AG08396 (cell line): Measurements from ENCODE around the gene DTX3.
"Not testable (repeated sequence)": the region's sequence is repeated elsewhere in the genome, so short reads cannot be mapped to it uniquely, and the experiment has no call there.

Source experiments
- DNase-seq: peaks from one replicate; pipeline ENCODE4 v3.0.0; 2012; ENCODE audit warnings: low spot score, mixed read lengths

DTX3 gene

DNA sequence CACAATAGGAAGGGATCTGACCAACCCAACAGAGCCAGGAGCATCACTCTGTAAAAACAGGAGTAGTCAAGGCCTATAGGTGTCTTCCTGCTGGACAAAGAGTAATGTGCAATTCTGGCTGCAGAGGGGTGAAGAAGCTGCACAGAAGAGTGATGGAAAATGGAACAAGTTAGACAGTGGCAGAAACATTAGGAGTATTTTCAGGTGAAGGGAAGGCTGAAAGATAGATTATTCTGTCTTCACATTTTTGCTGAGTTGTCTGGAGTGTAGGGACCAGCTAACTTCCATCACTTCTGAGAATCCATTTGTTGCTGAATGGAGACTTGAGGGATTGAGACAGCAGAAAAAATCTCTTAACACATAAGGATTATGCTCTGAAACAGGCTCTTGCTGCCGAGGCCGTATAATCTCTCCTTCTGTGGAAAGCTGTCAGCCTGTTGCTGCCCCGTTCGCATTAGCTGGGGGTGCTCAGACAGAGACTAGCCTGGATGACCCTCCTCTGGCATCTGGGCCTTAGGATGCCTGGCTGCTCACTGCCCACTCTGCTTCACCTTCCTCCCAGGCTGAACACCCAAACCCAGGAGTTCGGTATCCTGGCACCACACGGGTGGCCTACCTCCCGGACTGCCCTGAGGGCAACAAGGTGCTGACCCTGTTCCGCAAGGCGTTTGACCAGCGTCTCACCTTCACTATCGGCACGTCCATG lies 3.5 kb downstream of the DTX3 start:
- no peak for DNase-seq

DNA sequence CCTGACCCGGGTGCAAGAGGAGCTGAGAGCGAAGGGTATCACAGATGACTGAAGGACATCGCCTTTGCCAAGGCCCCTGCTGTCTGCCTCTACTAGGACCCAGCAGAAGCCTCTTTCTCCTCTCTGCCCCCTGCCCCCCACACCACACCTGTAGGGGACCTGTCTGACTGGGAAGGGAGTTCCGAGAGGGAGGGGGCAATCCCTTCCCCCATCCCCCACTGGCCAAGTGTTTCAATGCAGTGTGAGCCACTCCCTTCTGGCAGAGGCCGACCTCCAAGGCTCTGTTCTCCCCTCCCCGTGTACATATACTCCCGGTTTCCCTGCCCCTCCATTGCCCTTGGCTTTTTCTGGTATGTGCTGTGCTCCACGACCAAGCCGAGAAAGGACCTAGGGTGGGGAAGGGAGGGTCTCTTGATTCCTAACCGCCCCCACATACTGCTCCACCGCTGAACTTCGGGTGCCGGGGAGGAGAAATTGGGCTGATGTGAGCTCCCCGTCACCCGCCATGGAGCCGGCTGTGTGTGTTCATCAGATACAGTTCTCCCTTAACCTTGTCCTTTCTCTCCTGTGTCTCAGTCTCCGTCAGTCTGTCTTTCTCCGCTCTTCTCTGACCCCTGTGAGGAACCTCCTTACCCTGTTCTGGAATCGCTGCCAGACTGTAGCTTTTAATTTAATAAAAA lies 4.6 kb downstream of the DTX3 start:
- DNase-seq: no peak

- no peak for DNase-seq
These were observed 5.3 kb downstream of the DTX3 start for GRCh38 chr12:57609781-57610553.

DNA sequence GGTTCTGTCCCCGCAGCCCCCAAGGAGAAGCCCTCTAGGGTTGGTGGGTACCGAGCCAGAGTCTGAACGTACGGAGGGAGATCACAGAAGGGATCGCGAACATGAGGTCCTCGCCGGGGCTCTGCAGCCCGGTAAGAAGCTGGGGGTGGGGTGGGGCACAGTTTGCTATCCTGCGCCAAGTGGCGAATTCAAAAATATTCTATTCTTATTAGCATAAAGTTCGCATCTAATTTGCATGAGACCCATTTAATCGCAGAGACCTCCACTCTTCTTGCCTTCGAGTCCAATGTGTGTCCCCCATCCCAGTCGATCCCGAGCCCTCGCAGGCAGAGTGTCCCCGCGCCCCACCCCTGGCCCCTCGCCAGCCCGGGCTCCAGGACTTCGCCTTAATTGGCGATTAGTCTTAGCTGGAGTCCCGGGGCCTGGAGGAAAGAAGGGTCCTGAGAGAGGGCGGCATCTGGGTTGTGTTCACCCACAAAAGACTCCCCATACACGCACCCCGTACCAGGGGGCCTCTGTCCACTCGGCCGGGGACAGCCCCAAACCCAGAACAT lies 6.0 kb downstream of the DTX3 start:
- DNase-seq: peak; percentile 52

DNA sequence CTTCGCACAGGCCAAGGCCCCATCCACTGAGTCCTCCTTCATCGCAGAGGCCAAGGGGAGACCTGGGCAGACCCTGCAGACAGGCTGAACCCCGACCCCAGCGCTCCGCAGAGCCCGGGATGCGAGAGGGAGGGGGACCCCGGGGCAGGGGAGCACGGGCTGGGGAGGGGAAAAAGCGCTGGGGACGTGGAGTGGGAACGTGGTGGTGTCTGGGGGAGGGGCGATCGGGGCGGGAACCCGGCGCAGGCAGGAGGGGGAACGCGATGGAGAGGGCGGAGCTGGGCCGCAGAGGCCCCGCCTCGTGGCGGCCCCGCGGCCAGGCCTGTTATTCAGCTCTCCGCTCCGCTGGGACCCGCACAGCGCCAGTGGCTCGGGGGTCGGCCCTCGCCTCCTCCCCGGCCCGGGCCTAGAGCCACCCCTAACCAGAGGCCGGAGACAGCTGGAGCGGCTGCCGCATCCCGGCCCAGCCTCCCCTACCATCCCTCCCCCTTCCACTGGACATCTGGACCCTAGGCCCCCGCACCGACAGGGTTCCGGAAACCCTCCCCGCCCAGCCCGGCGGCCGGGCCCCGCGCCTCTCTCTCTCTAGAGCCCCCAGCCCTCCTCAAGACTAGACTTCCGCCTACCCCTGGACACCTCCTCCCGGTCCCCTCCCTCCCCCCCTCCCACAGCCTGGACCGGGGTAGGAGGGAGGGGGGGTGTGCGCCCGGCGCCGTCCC lies 6.6 kb downstream of the DTX3 start, which contains the start of gene ARHGEF25:
ARHGEF25 (plus strand) TSS at position 328 of the 719 bp plus-strand sequence. CDS start 460 bp downstream, outside the sequence.
- DNase-seq: peak; percentile 94

DNA sequence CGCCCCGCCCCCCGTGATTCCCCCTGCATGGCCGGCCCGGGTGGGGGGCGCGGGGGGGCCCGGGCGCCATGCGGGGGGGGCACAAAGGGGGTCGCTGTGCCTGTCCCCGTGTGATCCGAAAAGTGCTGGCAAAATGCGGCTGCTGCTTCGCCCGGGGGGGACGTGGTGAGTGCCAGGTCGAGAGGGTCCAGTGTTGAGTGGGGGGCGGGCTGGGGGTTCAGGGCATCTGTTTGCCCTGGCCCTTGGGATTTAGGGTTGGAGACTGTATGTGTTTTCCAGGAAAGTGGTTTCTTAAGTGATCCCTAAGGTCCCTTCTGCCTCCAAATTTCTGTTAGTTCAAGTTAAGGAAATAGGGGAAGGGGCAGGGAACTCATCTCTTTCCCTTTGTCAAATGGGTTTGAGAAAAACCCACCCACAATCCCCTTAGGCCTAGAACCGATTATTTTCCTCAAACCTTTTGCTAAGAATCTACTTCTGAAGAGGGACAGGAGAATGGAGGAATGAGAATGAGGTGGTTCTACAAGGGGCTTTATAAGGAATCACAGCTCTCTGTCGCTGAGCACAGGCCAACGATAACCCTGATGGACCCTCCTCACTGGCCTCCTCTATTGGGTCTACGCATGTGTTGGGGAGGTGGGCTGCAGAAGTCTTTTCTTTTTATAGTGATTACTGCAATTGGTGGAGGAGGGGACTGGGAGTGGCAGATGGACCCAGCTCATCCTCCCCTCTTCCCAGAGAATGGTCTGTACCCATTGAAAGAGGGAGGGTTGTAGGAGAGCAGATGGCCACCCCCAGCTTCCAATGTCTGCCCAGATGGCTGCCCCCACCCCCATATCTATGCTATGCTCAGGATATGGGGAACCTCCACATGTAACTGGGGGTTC lies 7.4 kb downstream of the DTX3 start:
- no peak for DNase-seq

DNA sequence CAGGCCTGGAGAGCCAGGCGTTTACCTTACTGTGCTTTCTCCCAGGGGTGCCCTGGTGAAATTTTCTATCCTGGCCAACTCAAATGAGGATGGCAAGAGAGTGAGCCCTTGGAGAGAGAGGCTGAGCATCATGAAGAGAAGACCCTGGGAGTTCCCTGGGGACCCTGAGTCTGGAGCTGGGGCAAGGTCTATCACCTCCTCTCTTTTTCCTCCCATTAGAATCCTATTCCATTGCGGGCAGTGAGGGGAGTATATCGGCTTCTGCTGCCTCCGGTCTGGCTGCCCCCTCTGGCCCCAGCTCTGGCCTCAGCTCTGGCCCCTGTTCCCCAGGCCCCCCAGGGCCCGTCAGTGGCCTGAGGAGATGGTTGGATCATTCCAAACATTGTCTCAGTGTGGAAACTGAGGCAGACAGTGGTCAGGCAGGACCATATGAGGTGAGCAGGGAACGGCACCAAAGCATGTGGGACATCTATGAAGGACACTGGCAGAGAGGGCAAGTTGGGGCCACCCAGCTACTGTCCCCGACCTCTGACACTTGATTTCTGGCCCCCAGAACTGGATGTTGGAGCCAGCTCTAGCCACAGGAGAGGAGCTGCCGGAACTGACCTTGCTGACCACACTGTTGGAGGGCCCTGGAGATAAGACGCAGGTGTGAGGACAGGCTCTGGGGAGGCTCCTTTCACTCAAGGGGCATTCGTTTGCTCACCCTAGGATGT lies 8.2 kb downstream of the DTX3 start:
- DNase-seq: no peak

DNA sequence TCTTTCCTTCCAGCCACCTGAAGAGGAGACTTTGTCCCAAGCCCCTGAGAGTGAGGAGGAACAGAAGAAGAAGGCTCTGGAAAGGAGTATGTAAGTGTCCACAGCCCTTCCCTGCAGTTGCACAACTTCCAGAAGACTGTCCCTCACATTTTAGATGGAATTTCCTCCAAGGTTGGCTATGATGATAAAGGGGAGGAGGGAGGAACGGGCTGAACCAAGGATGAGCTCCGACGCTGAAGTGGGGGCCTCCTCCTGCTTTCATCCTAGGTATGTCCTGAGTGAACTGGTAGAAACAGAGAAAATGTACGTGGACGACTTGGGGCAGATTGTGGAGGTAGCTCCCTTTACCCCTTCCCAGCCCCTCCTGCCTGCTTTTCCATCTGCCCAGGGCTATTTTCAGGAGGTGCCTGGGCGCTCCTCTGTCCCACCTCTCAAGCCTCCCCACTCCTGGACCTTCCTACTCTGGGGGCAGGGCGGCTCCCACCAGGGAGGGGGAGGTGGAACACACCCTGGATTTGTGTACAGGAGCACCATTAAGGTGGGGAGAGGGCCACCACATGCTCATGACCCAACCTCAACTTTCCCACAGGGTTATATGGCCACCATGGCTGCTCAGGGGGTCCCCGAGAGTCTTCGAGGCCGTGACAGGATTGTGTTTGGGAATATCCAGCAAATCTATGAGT lies 8.9 kb downstream of the DTX3 start:
- DNase-seq: no peak

GRCh38 chr12:57614178-57614947 lies 9.7 kb downstream of the DTX3 start:
- peak; percentile 76 for DNase-seq

DNA sequence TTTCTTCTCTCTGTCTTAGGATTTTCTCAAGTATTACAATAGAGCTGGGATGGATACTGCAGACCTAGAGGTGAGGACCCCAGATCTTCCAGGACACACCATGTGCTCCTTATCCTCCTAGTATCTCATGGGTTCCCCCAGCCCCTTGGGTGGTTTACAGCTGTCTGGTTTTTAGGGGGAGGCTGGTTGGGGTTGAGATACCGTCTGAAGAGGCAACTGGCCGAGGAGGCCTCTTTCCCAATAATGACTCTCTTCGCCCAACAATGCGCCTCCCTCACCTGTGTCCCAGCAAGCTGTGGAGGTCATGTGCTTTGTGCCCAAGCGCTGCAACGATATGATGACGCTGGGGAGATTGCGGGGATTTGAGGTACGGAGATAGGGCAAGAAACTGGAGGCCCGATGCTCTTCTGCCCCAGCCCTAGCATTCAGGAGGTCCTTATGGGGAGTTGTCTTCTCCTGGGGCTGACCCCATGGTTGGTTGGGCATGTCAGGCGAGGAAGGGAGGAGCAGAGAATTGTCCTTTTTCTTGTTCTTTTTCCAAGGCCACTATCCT lies 10.4 kb downstream of the DTX3 start:
- DNase-seq: no peak

GRCh38 chr12:57615637-57616036 lies 11.0 kb downstream of the DTX3 start:
- DNase-seq: no peak

DNA sequence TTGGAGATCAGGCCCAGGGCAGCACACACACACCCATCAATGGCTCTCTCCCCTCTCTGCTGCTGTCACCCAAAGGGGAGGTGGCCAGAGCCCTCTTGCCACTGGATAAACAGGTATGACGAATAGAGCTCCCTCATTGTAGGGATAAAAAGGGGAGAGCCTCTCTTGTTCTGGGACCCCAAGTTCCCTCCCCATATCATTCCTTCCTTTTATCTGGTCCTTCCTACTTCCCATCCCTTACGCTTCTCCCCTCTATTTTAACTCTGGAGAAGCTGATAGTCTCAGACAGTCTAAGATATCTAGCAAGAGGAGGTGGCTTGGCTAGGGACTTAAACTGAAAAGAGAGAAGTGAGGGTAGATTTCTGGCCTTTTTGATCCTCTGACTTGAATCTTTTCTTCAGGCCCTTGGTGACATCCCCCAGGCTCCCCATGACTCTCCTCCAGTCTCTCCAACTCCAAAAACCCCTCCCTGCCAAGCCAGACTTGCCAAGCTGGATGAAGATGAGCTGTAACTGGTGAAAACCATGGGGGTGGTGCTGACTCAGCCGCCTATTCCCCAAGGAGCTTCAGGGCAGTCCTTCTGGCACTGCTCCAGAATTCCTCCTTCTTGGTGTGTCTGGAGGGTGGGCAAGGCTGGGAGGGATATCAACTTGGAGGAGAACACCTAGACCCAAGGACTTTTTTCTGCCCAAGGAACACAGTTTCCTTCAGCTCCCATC lies 11.9 kb downstream of the DTX3 start:
- no peak for DNase-seq

GRCh38 chr12:57617942-57618341 lies 13.3 kb downstream of the DTX3 start:
- no peak for DNase-seq

- DNase-seq: not testable (repeated sequence)
These were observed 13.8 kb downstream of the DTX3 start for GRCh38 chr12:57618431-57618830.

DNA sequence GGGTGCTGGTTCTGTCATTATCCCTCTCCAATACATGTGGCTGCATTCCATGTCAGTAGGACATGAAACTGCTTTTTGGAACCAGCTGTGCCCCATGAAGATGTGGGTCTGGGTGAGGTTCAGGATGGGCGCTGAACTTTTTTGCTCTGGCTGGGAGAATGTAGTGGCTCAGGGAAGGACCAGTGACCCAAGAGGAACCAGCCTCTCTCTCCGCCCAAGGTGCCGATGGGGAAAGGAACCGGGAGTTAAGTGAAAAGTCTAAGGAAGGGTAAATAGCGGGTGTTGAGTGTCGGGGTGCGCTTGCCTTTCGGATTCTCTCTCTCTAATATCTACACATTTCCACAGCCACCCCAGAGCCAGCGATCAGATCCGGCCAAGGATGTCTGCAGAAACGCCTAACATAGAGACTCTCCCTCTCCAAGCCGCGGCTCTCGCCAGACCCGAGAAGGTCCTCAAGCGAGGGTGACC lies 14.4 kb downstream of the DTX3 start:
- no peak for DNase-seq

GRCh38 chr12:57619434-57620244 lies 15.0 kb downstream of the DTX3 start:
- DNase-seq: no peak
